ENCODE measurements around the gene PPP3R1.

Gene PPP3R1

GRCh38 chr2:68256093-68256450, 3.7 kb upstream of the PPP3R1 start:
- no peak for DNase-seq

- peak; percentile 34 for DNase-seq
Measured at GRCh38 chr2:68253219-68254068, 1.1 kb upstream of the PPP3R1 start.

- no peak for DNase-seq
Measured at GRCh38 chr2:68251855-68252399, 405 bp downstream of the PPP3R1 start.

DNA sequence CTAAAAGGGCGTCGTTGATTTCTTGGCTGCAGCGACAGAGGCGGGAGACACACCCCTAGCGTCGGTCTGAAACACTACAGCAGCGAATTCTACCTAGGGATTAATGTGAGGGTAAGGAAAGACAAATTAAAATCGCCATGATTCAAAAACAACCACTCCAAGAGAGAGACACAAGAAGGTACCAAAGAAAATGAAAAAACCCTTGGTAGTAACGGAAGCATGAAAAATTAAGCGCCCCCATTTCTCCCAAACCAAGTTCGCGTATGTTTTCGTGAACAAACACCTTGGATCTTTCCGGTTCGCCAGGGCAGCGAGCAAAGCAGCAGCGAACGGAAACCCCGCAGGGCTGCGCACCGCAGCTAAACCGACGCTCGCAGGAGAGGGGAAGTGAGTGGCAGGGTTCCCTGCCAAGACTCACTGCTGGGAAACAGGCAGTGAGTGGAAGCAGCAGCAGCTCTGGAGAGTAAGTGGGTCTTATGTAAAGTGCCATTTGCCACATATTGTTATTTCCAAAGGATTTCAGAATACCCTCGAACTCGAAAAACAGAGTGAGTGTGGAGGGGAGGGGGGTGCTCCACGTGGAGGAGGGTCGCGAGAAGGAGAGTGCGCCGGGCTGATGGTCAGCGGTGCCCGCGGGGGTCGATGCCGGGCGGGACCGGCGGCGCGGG, 1.0 kb downstream of the PPP3R1 start:
- peak; percentile 86 for DNase-seq

GRCh38 chr2:68250652-68251186, 1.6 kb downstream of the PPP3R1 start:
- no peak for DNase-seq

DNA sequence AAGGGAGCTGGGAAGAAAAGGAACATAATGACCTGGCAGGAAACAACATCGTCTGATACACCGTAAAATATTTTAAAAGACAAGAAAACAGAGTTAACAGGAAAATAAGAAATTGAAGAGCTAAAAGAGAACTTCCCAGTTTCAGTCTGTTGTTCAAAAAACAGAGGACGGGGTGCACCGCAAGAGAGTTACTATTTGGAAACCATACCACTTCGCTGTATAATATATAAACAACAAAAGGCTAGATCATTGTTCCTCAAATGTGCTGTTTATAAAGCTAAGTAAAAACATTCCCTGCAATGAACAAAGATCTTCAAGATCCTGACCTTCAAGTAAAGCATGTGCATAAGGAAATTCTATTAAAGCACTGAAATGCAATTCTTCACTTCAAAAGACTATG, 2.1 kb downstream of the PPP3R1 start:
- no peak for DNase-seq

GRCh38 chr2:68248806-68249205, 3.5 kb downstream of the PPP3R1 start:
- no peak for DNase-seq

- no peak for DNase-seq
Measured at GRCh38 chr2:68248361-68248760, 4.0 kb downstream of the PPP3R1 start.

GRCh38 chr2:68246396-68246795, 5.9 kb downstream of the PPP3R1 start:
- no peak for DNase-seq

- DNase-seq: no peak
Measured at GRCh38 chr2:68245672-68246071, 6.7 kb downstream of the PPP3R1 start.

- DNase-seq: no peak
Measured at GRCh38 chr2:68245066-68245465, 7.3 kb downstream of the PPP3R1 start.

DNA sequence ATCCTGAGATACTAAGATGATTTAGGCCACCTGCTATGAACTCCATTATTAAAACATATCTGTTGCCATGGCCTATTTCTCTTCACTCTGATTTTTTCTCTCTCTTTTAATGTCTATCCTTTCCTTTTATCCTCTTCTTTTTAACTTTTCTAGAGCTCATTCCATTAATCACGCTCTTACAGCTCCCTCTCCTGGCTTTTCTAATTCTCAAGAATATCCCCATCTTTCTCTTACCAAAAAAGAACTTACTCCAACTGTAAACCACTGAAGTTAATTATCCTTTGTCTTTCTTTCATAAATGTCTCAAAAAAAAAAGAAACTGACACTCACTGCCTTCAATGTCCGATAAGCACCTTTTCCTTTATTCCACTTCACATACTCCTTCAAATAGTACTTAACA, 7.9 kb downstream of the PPP3R1 start:
- DNase-seq: no peak

GRCh38 chr2:68241732-68242131, 10.6 kb downstream of the PPP3R1 start:
- no peak for DNase-seq

DNA sequence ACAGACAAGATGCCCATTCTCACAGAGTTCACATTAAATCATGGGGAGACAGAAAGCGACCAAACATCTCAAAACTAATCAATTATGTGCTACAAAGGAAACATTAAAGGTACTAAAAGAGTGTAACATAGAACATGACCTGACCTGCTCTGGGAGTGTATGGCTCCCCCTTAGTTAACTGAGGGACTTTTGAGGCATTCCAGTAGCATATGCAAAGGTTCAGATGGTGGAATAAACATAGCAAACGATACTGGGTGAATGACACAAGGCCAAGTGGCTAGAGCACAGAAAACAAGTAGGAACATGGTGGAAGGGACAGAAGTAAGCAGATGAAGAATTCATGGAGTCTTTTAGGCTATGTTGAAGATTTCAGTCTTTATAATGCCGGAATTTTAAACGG, 11.9 kb downstream of the PPP3R1 start:
- no peak for DNase-seq

DNA sequence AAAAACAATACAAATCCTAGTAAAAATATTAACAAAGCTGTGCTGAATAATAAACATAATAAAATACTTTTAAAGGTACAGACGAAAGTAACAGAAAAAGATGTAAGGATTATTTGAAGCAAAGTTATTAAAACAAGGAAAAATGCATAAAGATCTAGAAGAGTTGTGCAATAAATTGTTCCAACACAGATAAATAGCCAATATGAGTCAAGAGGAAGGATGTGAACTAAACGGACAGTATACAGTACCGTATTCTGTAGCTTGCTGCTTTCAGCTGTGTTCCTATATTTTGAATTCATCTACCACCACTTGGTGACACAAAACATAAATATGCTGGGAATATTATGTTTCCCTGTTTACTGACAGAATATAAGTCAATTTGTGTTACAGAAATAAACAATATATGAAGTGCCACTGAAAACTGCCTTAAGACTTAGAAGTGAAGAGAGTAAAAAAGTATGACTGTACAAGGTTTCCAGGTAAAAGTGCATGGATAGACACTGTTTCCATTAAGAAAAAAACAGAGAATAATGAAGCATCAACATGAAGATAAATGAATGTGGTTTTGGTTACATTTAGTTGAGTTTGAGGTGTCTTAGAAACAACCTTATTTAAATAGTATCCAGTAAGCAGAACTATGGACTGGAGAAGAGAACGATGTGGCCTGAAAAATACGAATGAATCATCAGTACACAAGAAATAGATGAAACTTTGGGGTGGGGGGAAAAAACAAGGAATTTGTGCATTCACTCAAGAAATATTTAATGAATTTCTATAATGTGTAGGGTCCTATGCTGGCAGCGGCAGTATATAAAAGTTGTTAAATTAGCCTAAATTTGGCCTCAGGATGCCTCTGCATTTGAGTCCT, 13.1 kb downstream of the PPP3R1 start:
- no peak for DNase-seq

- DNase-seq: no peak
Measured at GRCh38 chr2:68237976-68238580, 14.3 kb downstream of the PPP3R1 start.

GRCh38 chr2:68237404-68237803, 14.9 kb downstream of the PPP3R1 start:
- no peak for DNase-seq

GRCh38 chr2:68236876-68237275, 15.5 kb downstream of the PPP3R1 start:
- no peak for DNase-seq

- DNase-seq: no peak
Measured at GRCh38 chr2:68236103-68236734, 16.1 kb downstream of the PPP3R1 start.

- DNase-seq: no peak
Measured at GRCh38 chr2:68235090-68235489, 17.2 kb downstream of the PPP3R1 start.

GRCh38 chr2:68234405-68234804, 17.9 kb downstream of the PPP3R1 start:
- no peak for DNase-seq

- no peak for DNase-seq
Measured at GRCh38 chr2:68231061-68231372, 21.3 kb downstream of the PPP3R1 start.
